ENCODE measurements around the gene TUBGCP6.

TUBGCP6 gene

GRCh38 chr22:50277761-50278160 is 32.9 kb upstream of the TUBGCP6 start:
- no peak overlapping the region for H4K12ac ChIP-seq (ENCODE audit: low read depth, low read length)
- H3K79me2 ChIP-seq (ENCODE audit: control insufficient read depth, insufficient read depth, low read length, poor library complexity): peaks cover 6% of the 10 kb centered on the region
- H3K4me1 ChIP-seq (ENCODE audit: control insufficient read depth in 1 of 2, insufficient read depth in 2 of 2, low read length in 2 of 2): peaks cover 12 to 21% of the 10 kb centered on the region in 2 experiments
- H2AFZ ChIP-seq (ENCODE audit: insufficient read depth, low read length, poor library complexity): no peak overlapping the region
- no CpG with 5 or more reads among the region's 25 CpGs for WGBS (ENCODE audit: extremely low coverage, insufficient coverage, insufficient read length)
- no peak overlapping the region for H3K4me3 ChIP-seq (ENCODE audit: low read depth, low read length)
- H3K18ac ChIP-seq (ENCODE audit: low read length): no peak overlapping the region
- H2BK5ac ChIP-seq (ENCODE audit: low read depth, low read length, poor library complexity): no peak overlapping the region
- no peak overlapping the region for H4K8ac ChIP-seq (ENCODE audit: low read depth, low read length)
- no peak overlapping the region for H2BK12ac ChIP-seq (ENCODE audit: low read length)
- no peak overlapping the region for H3K4ac ChIP-seq (ENCODE audit: low read depth, low read length)
- no peak for DNase-seq
- H3K9ac ChIP-seq (ENCODE audit: low read length): no peak overlapping the region
- H2BK120ac ChIP-seq (ENCODE audit: insufficient read depth, low read length, poor library complexity): no peak overlapping the region
- peaks cover 10% of the 10 kb centered on the region for H3K79me1 ChIP-seq (ENCODE audit: low read length)
- H3K27me3 ChIP-seq (ENCODE audit: insufficient read depth, low read length): no peaks in the 10 kb centered on the region
- peaks cover 80 to 81% of the 10 kb centered on the region in 2 experiments for H3K36me3 ChIP-seq (ENCODE audit: control insufficient read depth in 1 of 2, insufficient read depth in 2 of 2, low read length in 2 of 2)
- H3K4me2 ChIP-seq (ENCODE audit: low read length): no peak overlapping the region
- H2AK5ac ChIP-seq (ENCODE audit: low read length): no peak overlapping the region
- no peak overlapping the region for H3K23ac ChIP-seq (ENCODE audit: low read length)
- no peak overlapping the region for H3K27ac ChIP-seq (ENCODE audit: low read depth, low read length)
- H3K14ac ChIP-seq (ENCODE audit: low read length): no peak overlapping the region
- H3K9me3 ChIP-seq (ENCODE audit: insufficient read depth, low read depth, low read length): peaks cover 5% of the 10 kb centered on the region
- H4K91ac ChIP-seq (ENCODE audit: low read depth, low read length): no peak overlapping the region

GRCh38 chr22:50276143-50276542 is 31.3 kb upstream of the TUBGCP6 start:
- Histone ChIP-seq H3K79me2 (ENCODE audit: control insufficient read depth, insufficient read depth, low read length, poor library complexity) (no peaks in the 10 kb centered on the region), H3K4me1 (ENCODE audit: control insufficient read depth in 1 of 2, insufficient read depth in 2 of 2, low read length in 2 of 2) (peaks cover 7 to 16% of the 10 kb centered on the region in 2 experiments), H3K9me3 (ENCODE audit: insufficient read depth, low read depth, low read length) (peaks cover 5% of the 10 kb centered on the region), H2BK12ac (ENCODE audit: low read length) (no peak overlapping the region), H2BK5ac (ENCODE audit: low read depth, low read length, poor library complexity) (no peak overlapping the region), H2AFZ (ENCODE audit: insufficient read depth, low read length, poor library complexity) (no peak overlapping the region), H4K91ac (ENCODE audit: low read depth, low read length) (no peak overlapping the region), H3K36me3 (ENCODE audit: control insufficient read depth in 1 of 2, insufficient read depth in 2 of 2, low read length in 2 of 2) (peaks cover 66 to 67% of the 10 kb centered on the region in 2 experiments), H3K14ac (ENCODE audit: low read length) (no peak overlapping the region), H3K4ac (ENCODE audit: low read depth, low read length) (no peak overlapping the region), H3K27me3 (ENCODE audit: insufficient read depth, low read length) (peaks cover 7% of the 10 kb centered on the region), H2AK5ac (ENCODE audit: low read length) (no peak overlapping the region), H3K79me1 (ENCODE audit: low read length) (no peaks in the 10 kb centered on the region), H3K18ac (ENCODE audit: low read length) (no peak overlapping the region), H3K27ac (ENCODE audit: low read depth, low read length) (no peak overlapping the region), H4K8ac (ENCODE audit: low read depth, low read length) (no peak overlapping the region), H2BK120ac (ENCODE audit: insufficient read depth, low read length, poor library complexity) (no peak overlapping the region), H3K9ac (ENCODE audit: low read length) (no peak overlapping the region), H3K23ac (ENCODE audit: low read length) (no peak overlapping the region), H4K12ac (ENCODE audit: low read depth, low read length) (no peak overlapping the region), H3K4me2 (ENCODE audit: low read length) (no peak overlapping the region), H3K4me3 (ENCODE audit: low read depth, low read length) (no peak overlapping the region)
- no CpG with 5 or more reads among the region's 25 CpGs for WGBS (ENCODE audit: extremely low coverage, insufficient coverage, insufficient read length)
- DNase-seq: peak in 1 of 2 donors; percentile 58

GRCh38 chr22:50275181-50276055 is 30.6 kb upstream of the TUBGCP6 start:
- H2BK12ac ChIP-seq (ENCODE audit: low read length): no peak overlapping the region
- peak; percentile 83 to 93 for DNase-seq
- peaks cover 5% of the 10 kb centered on the region for H3K9me3 ChIP-seq (ENCODE audit: insufficient read depth, low read depth, low read length)
- no peaks in the 10 kb centered on the region for H3K79me2 ChIP-seq (ENCODE audit: control insufficient read depth, insufficient read depth, low read length, poor library complexity)
- H3K4me2 ChIP-seq (ENCODE audit: low read length): no peak overlapping the region
- H4K12ac ChIP-seq (ENCODE audit: low read depth, low read length): no peak overlapping the region
- no peak overlapping the region for H3K4ac ChIP-seq (ENCODE audit: low read depth, low read length)
- H2BK5ac ChIP-seq (ENCODE audit: low read depth, low read length, poor library complexity): no peak overlapping the region
- no peak overlapping the region for H2AK5ac ChIP-seq (ENCODE audit: low read length)
- H2BK120ac ChIP-seq (ENCODE audit: insufficient read depth, low read length, poor library complexity): no peak overlapping the region
- H3K27me3 ChIP-seq (ENCODE audit: insufficient read depth, low read length): peaks cover 15% of the 10 kb centered on the region
- H4K8ac ChIP-seq (ENCODE audit: low read depth, low read length): no peak overlapping the region
- H2AFZ ChIP-seq (ENCODE audit: insufficient read depth, low read length, poor library complexity): no peak overlapping the region
- H4K91ac ChIP-seq (ENCODE audit: low read depth, low read length): no peak overlapping the region
- H3K27ac ChIP-seq (ENCODE audit: low read depth, low read length): no peak overlapping the region
- WGBS (ENCODE audit: extremely low coverage, insufficient coverage, insufficient read length): no CpG with 5 or more reads among the region's 43 CpGs
- H3K9ac ChIP-seq (ENCODE audit: low read length): no peak overlapping the region
- H3K18ac ChIP-seq (ENCODE audit: low read length): no peak overlapping the region
- no peak overlapping the region for H3K23ac ChIP-seq (ENCODE audit: low read length)
- H3K14ac ChIP-seq (ENCODE audit: low read length): no peak overlapping the region
- peaks cover 59 to 60% of the 10 kb centered on the region in 2 experiments for H3K36me3 ChIP-seq (ENCODE audit: control insufficient read depth in 1 of 2, insufficient read depth in 2 of 2, low read length in 2 of 2)
- no peaks in the 10 kb centered on the region for H3K79me1 ChIP-seq (ENCODE audit: low read length)
- no peak overlapping the region for H3K4me3 ChIP-seq (ENCODE audit: low read depth, low read length)
- H3K4me1 ChIP-seq (ENCODE audit: control insufficient read depth in 1 of 2, insufficient read depth in 2 of 2, low read length in 2 of 2): peaks cover 10 to 20% of the 10 kb centered on the region in 2 experiments

GRCh38 chr22:50274771-50275170 is 29.9 kb upstream of the TUBGCP6 start:
- H3K18ac ChIP-seq (ENCODE audit: low read length): no peak overlapping the region
- no peak overlapping the region for H2AFZ ChIP-seq (ENCODE audit: insufficient read depth, low read length, poor library complexity)
- H3K4me2 ChIP-seq (ENCODE audit: low read length): no peak overlapping the region
- H3K9me3 ChIP-seq (ENCODE audit: insufficient read depth, low read depth, low read length): peaks cover 7% of the 10 kb centered on the region
- H3K36me3 ChIP-seq (ENCODE audit: control insufficient read depth in 1 of 2, insufficient read depth in 2 of 2, low read length in 2 of 2): peaks cover 53% of the 10 kb centered on the region in 2 experiments
- H4K12ac ChIP-seq (ENCODE audit: low read depth, low read length): no peak overlapping the region
- H3K79me1 ChIP-seq (ENCODE audit: low read length): no peaks in the 10 kb centered on the region
- no peaks in the 10 kb centered on the region for H3K79me2 ChIP-seq (ENCODE audit: control insufficient read depth, insufficient read depth, low read length, poor library complexity)
- WGBS (ENCODE audit: extremely low coverage, insufficient coverage, insufficient read length): no CpG with 5 or more reads among the region's 7 CpGs
- H3K14ac ChIP-seq (ENCODE audit: low read length): no peak overlapping the region
- no peak overlapping the region for H3K23ac ChIP-seq (ENCODE audit: low read length)
- peaks cover 10 to 20% of the 10 kb centered on the region in 2 experiments for H3K4me1 ChIP-seq (ENCODE audit: control insufficient read depth in 1 of 2, insufficient read depth in 2 of 2, low read length in 2 of 2)
- H3K27me3 ChIP-seq (ENCODE audit: insufficient read depth, low read length): peaks cover 20% of the 10 kb centered on the region
- H3K4ac ChIP-seq (ENCODE audit: low read depth, low read length): no peak overlapping the region
- no peak overlapping the region for H3K4me3 ChIP-seq (ENCODE audit: low read depth, low read length)
- no peak overlapping the region for H4K8ac ChIP-seq (ENCODE audit: low read depth, low read length)
- no peak overlapping the region for H2BK5ac ChIP-seq (ENCODE audit: low read depth, low read length, poor library complexity)
- no peak overlapping the region for H4K91ac ChIP-seq (ENCODE audit: low read depth, low read length)
- H2BK120ac ChIP-seq (ENCODE audit: insufficient read depth, low read length, poor library complexity): no peak overlapping the region
- DNase-seq: no peak
- no peak overlapping the region for H2AK5ac ChIP-seq (ENCODE audit: low read length)
- no peak overlapping the region for H3K27ac ChIP-seq (ENCODE audit: low read depth, low read length)
- no peak overlapping the region for H2BK12ac ChIP-seq (ENCODE audit: low read length)
- H3K9ac ChIP-seq (ENCODE audit: low read length): no peak overlapping the region
